ENCODE measurements around the gene KRT25. TPM values are rescaled to one million over a fixed set of nuclear protein-coding genes. Genes with fewer than 3 reads are reported as not detected.

KRT25 gene
- total and polyA plus RNA-seq, 2 of the 8 experiments (the other 6 are each of a cell fraction or from before 2014, with no cell fraction given), result not detected

- Histone ChIP-seq H2AFZ (ENCODE audit: low read length) (no peak overlapping the region), H3K4me3 (ENCODE audit: extremely low read depth in 1 of 4, insufficient read depth in 2 of 4, low read depth in 3 of 4, low read length in 4 of 4) (no peak overlapping the region), H3K79me1 (ENCODE audit: low read depth, low read length) (no peaks in the 10 kb centered on the region), H2AK5ac (ENCODE audit: low read depth, low read length) (no peak overlapping the region), H3K9ac (replicated peaks in 1 of 4; ENCODE audit: extremely low read depth in 1 of 4, low read depth in 3 of 4, low read length in 3 of 4) (no peak overlapping the region), H3K23me2 (ENCODE audit: low read depth, low read length) (no peaks in the 10 kb centered on the region), H3K4me1 (replicated peaks in 1 of 4; ENCODE audit: control insufficient read depth in 3 of 4, insufficient read depth in 4 of 4, low read length in 3 of 4) (no peaks in the 10 kb centered on the region), H4K20me1 (replicated peaks in 1 of 2; ENCODE audit: control insufficient read depth in 1 of 2, insufficient read depth in 2 of 2, low read length in 2 of 2) (no peaks in the 10 kb centered on the region), H4K5ac (ENCODE audit: insufficient read length, low read depth, low read length) (no peak overlapping the region), H2BK15ac (ENCODE audit: low read length) (no peak overlapping the region), H2BK20ac (ENCODE audit: low read length) (no peak overlapping the region), H3K4me2 (ENCODE audit: insufficient read depth in 1 of 2, low read depth in 2 of 2, low read length in 2 of 2) (no peak overlapping the region), H4K8ac (ENCODE audit: extremely low read depth, insufficient read depth, low read length) (no peak overlapping the region), H4K91ac (replicated peaks; ENCODE audit: insufficient read length, low read length) (no peak overlapping the region), H3K79me2 (ENCODE audit: control insufficient read depth in 1 of 2, insufficient read depth in 2 of 2, low read length in 2 of 2) (no peaks in the 10 kb centered on the region), H3K36me3 (ENCODE audit: control insufficient read depth in 2 of 4, insufficient read depth in 4 of 4, low read length in 3 of 4) (no peaks in the 10 kb centered on the region), H3K27me3 (replicated peaks in 1 of 4; ENCODE audit: control insufficient read depth in 3 of 4, extremely low read depth in 1 of 4, insufficient read depth in 3 of 4, low read length in 3 of 4) (no peaks in the 10 kb centered on the region), H3K14ac (ENCODE audit: insufficient read length) (no peak overlapping the region), H3K18ac (ENCODE audit: extremely low read depth, low read length) (no peak overlapping the region), H3K56ac (replicated peaks; ENCODE audit: insufficient read length, low read depth, low read length) (no peak overlapping the region), H2BK12ac (ENCODE audit: low read depth, low read length) (no peak overlapping the region), H2BK5ac (ENCODE audit: low read depth, low read length) (no peak overlapping the region), H3K4ac (replicated peaks; ENCODE audit: insufficient read length, low read depth, low read length) (no peak overlapping the region), H3K9me3 (ENCODE audit: insufficient read depth in 2 of 2, low read depth in 1 of 2, low read length in 1 of 2) (no peaks in the 10 kb centered on the region), H2BK120ac (replicated peaks; ENCODE audit: low read depth, low read length) (no peak overlapping the region), H3K23ac (ENCODE audit: insufficient read length) (no peak overlapping the region), H3K27ac (ENCODE audit: low read depth, low read length) (no peak overlapping the region)
- FAIRE-seq (no peak), DNase-seq (ENCODE audit: low read depth in 1 of 2, low spot score in 2 of 2) (no peak)
- ChIA-PET POLR2A (ENCODE audit: partially characterized antibody) (no interaction called here), CTCF (ENCODE audit: partially characterized antibody) (no interaction called here)
- 88% methylated on average over 2 of the region's 2 CpGs; no CpG with 5 or more reads in 1 of the 2 experiments for WGBS, 2 experiments (ENCODE audit: extremely low coverage in 1 of 2, insufficient coverage in 1 of 2, insufficient read length in 1 of 2, insufficient replicate concordance in 2 of 2, low coverage in 1 of 2, low lambda C conversion rate in 2 of 2, missing lambda C conversion rate in 1 of 2)
- TF ChIP-seq POLR2AphosphoS5 (IDR thresholded peaks at IDR 0.05; ENCODE audit: low read depth, low read length), result no peak
- TF ChIP-seq CTBP2 (IDR thresholded peaks at IDR 0.05; ENCODE audit: borderline replicate concordance, insufficient read depth, insufficient read length, low read length), result no peak
- TF ChIP-seq, protein P1, sequence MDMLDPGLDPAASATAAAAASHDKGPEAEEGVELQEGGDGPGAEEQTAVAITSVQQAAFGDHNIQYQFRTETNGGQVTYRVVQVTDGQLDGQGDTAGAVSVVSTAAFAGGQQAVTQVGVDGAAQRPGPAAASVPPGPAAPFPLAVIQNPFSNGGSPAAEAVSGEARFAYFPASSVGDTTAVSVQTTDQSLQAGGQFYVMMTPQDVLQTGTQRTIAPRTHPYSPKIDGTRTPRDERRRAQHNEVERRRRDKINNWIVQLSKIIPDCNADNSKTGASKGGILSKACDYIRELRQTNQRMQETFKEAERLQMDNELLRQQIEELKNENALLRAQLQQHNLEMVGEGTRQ (IDR thresholded peaks at IDR 0.05; ENCODE audit: low read length), result no peak
- no peak for TF ChIP-seq CEBPB (IDR thresholded peaks at IDR 0.05; ENCODE audit: low read depth, low read length)
- TF ChIP-seq SUZ12 (IDR thresholded peaks at IDR 0.05; ENCODE audit: low read length), result no peak
- TF ChIP-seq FOSL1 (IDR thresholded peaks at IDR 0.05; ENCODE audit: insufficient read depth, low read depth, low read length), result no peak
- TF ChIP-seq SRF (IDR thresholded peaks at IDR 0.05; ENCODE audit: low read depth, low read length), result no peak
- no peak for TF ChIP-seq RFX5 (IDR thresholded peaks at IDR 0.05; ENCODE audit: borderline replicate concordance, low read depth, low read length)
- no peak for TF ChIP-seq CTCF (IDR thresholded peaks at IDR 0.05; ENCODE audit: control extremely low read depth in 1 of 3, insufficient read depth in 1 of 3, low read depth in 1 of 3, low read length in 3 of 3)
- no peak for TF ChIP-seq TBP (IDR thresholded peaks at IDR 0.05; ENCODE audit: low read depth, low read length)
- TF ChIP-seq KDM5A (IDR thresholded peaks at IDR 0.05; ENCODE audit: low read length), result no peak
- no peak for TF ChIP-seq NRF1 (IDR thresholded peaks at IDR 0.05; ENCODE audit: low read depth, low read length)
Measured at GRCh38 chr17:40720899-40721298, 34.2 kb downstream of the KRT25 start.
